HepG2 (cell line): ENCODE results near the gene LPAR4. TPM values are rescaled to one million over a fixed set of nuclear protein-coding genes. Genes with fewer than 3 reads are reported as not detected.

Source experiments
- DMAP1 ChIP-seq: IDR thresholded peaks from 2 replicates; pipeline ENCODE4 v1.6.1; 2016
- GPN1 ChIP-seq: sonication (generic); formaldehyde crosslinking; IDR thresholded peaks from 2 replicates; pipeline ENCODE4 v1.5.1; 2020; ENCODE audit warnings: missing genetic modification reagents, borderline replicate concordance
- JUND ChIP-seq: sonication (generic); formaldehyde crosslinking; IDR thresholded peaks from 2 replicates; pipeline ENCODE4 v1.8.0; 2022; ENCODE audit warnings: mild to moderate bottlenecking, missing genetic modification reagents
- MED1 ChIP-seq: sonication (generic); formaldehyde crosslinking; IDR thresholded peaks from 2 replicates; pipeline ENCODE4 v1.4.0; 2020; ENCODE audit warnings: missing genetic modification reagents
- STAG1 ChIP-seq: sonication (generic); formaldehyde crosslinking; IDR thresholded peaks from 2 replicates; pipeline ENCODE4 v1.4.0; 2020; ENCODE audit warnings: missing genetic modification reagents
- TARDBP ChIP-seq: sonication (generic); formaldehyde crosslinking; IDR thresholded peaks from 2 replicates; pipeline ENCODE4 v1.8.0; 2022; ENCODE audit warnings: mild to moderate bottlenecking, missing genetic modification reagents
- ZFP36L2 ChIP-seq: sonication (generic); formaldehyde crosslinking; IDR thresholded peaks from 2 replicates; pipeline ENCODE4 v1.4.0; 2020; ENCODE audit warnings: missing genetic modification reagents
- ZNF207 ChIP-seq: fragments of 450-650 bp; IDR thresholded peaks from 2 replicates; pipeline ENCODE4 v1.6.1; 2016; ENCODE audit warnings: antibody characterized with exemption, borderline replicate concordance
- ZNF543 ChIP-seq: sonication (generic); formaldehyde crosslinking; IDR thresholded peaks from 2 replicates; pipeline ENCODE4 v1.4.0; 2020; ENCODE audit warnings: mild to moderate bottlenecking, missing genetic modification reagents
- ZNF556 ChIP-seq: sonication (generic); formaldehyde crosslinking; IDR thresholded peaks from 2 replicates; pipeline ENCODE4 v1.4.0; 2020; ENCODE audit warnings: mild to moderate bottlenecking, missing genetic modification reagents, borderline replicate concordance
- ZNF629 ChIP-seq: sonication (generic); formaldehyde crosslinking; conservative IDR thresholded peaks from 2 replicates; pipeline ENCODE4 v1.5.0; 2020; ENCODE audit warnings: missing genetic modification reagents
- polyA plus RNA-seq, 8 experiments: library from polyadenylated mRNA; depleted of rRNA in 3 of 8; stranded (reverse) in 7 of 8; unstranded in 1 of 8; fragments of >200 nt; fragmentation: Illumina TruSeq in 4 of 8; extraction: Trizol in 4 of 8; gene quantifications; 2 replicates each; pipeline versions ENCODE4 v1.2.1 to v1.2.3, GENCODE V29; 2011 to 2016; ENCODE audit warnings: low read depth in 4 of 8, missing spikeins in 1 of 8, mixed read lengths in 1 of 8; ENCODE audit not compliant: insufficient read depth in 1 of 8
- total RNA-seq, 5 experiments: library from RNA; depleted of rRNA; stranded (reverse); fragments of >200 nt; fragmentation: Illumina TruSeq; extraction: Trizol; gene quantifications; 2 replicates each; pipeline ENCODE4 v1.2.3, GENCODE V29; 2016; ENCODE audit warnings: low read depth in 1 of 5
- TF ChIP-seq, protein P1 (sequence below): sonication (generic); formaldehyde crosslinking; IDR thresholded peaks from 2 replicates; pipeline ENCODE4 v1.4.0; 2020; ENCODE audit warnings: mild to moderate bottlenecking, missing genetic modification reagents
- TF ChIP-seq, protein P2 (sequence below): sonication (generic); formaldehyde crosslinking; IDR thresholded peaks from 2 replicates; pipeline ENCODE4 v1.4.0; 2020; ENCODE audit warnings: missing genetic modification reagents
- TF ChIP-seq, protein P3 (sequence below): sonication (generic); formaldehyde crosslinking; IDR thresholded peaks from 2 replicates; pipeline ENCODE4 v1.5.1; 2020; ENCODE audit warnings: missing genetic modification reagents, mild to moderate bottlenecking, borderline replicate concordance
- TF ChIP-seq, protein P4 (sequence below): sonication (generic); formaldehyde crosslinking; IDR thresholded peaks from 2 replicates; pipeline ENCODE4 v1.4.0; 2020; ENCODE audit warnings: mild to moderate bottlenecking, missing genetic modification reagents
- TF ChIP-seq, protein P5 (sequence below): sonication (generic); formaldehyde crosslinking; IDR thresholded peaks from 2 replicates; pipeline ENCODE4 v1.5.0; 2020; ENCODE audit warnings: mild to moderate bottlenecking, missing genetic modification reagents, moderate library complexity
- TF ChIP-seq, protein P6 (sequence below): sonication (generic); formaldehyde crosslinking; IDR thresholded peaks from 2 replicates; pipeline ENCODE4 v1.5.0; 2020; ENCODE audit warnings: missing genetic modification reagents
- TF ChIP-seq, protein P7 (sequence below), 2 experiments: sonication (generic) in 1 of 2; formaldehyde crosslinking in 1 of 2; IDR thresholded peaks; 2 replicates each; pipeline versions ENCODE4 v1.4.0 to v1.6.1; 2016 to 2020; ENCODE audit warnings: borderline replicate concordance in 1 of 2, low read depth in 1 of 2, mild to moderate bottlenecking in 1 of 2, missing genetic modification reagents in 1 of 2

The LPAR4 gene
- total and polyA plus RNA-seq, 2 of the 13 experiments (the other 11 are each of a cell fraction or from before 2014, with no cell fraction given): not detected

DNA sequence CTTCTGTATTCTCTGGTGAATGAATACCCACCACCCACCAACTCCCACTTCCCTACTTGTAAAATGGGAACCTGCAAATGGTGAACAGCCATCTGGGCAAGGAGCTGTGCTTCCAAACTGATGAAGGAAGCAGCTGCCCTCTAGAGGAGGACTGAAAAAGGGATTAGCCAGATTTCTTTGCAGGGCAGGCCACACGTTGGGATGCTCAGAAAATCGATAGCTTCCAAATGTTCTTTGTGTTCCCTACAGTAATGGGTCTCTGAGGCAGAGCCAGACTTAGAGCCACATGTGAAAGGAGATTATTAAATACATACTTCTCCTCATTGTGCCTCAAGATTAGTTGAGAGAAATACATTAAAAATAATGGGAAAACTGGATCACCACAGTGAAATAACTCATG is 39.3 kb upstream of the LPAR4 start (continued):
- TF ChIP-seq, protein P1, sequence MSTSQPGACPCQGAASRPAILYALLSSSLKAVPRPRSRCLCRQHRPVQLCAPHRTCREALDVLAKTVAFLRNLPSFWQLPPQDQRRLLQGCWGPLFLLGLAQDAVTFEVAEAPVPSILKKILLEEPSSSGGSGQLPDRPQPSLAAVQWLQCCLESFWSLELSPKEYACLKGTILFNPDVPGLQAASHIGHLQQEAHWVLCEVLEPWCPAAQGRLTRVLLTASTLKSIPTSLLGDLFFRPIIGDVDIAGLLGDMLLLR: no peak
- TF ChIP-seq, protein P2, sequence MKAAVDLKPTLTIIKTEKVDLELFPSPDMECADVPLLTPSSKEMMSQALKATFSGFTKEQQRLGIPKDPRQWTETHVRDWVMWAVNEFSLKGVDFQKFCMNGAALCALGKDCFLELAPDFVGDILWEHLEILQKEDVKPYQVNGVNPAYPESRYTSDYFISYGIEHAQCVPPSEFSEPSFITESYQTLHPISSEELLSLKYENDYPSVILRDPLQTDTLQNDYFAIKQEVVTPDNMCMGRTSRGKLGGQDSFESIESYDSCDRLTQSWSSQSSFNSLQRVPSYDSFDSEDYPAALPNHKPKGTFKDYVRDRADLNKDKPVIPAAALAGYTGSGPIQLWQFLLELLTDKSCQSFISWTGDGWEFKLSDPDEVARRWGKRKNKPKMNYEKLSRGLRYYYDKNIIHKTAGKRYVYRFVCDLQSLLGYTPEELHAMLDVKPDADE (CRISPR knock-in tag): no peak
- TF ChIP-seq ZNF629 (CRISPR knock-in tag) (no peak), GPN1 (no peak), ZFP36L2 (CRISPR knock-in tag) (no peak), DMAP1 (CRISPR knock-in tag) (no peak), JUND (CRISPR knock-in tag) (no peak), ZNF556 (CRISPR knock-in tag) (no peak), ZNF543 (no peak), TARDBP (CRISPR knock-in tag) (no peak), STAG1 (CRISPR knock-in tag) (peak; percentile 64), MED1 (CRISPR knock-in tag) (no peak), ZNF207 (no peak)
- TF ChIP-seq, protein P3, sequence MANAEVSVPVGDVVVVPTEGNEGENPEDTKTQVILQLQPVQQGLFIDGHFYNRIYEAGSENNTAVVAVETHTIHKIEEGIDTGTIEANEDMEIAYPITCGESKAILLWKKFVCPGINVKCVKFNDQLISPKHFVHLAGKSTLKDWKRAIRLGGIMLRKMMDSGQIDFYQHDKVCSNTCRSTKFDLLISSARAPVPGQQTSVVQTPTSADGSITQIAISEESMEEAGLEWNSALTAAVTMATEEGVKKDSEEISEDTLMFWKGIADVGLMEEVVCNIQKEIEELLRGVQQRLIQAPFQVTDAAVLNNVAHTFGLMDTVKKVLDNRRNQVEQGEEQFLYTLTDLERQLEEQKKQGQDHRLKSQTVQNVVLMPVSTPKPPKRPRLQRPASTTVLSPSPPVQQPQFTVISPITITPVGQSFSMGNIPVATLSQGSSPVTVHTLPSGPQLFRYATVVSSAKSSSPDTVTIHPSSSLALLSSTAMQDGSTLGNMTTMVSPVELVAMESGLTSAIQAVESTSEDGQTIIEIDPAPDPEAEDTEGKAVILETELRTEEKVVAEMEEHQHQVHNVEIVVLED (CRISPR knock-in tag): no peak
- TF ChIP-seq, protein P4, sequence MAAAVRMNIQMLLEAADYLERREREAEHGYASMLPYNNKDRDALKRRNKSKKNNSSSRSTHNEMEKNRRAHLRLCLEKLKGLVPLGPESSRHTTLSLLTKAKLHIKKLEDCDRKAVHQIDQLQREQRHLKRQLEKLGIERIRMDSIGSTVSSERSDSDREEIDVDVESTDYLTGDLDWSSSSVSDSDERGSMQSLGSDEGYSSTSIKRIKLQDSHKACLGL: no peak
- TF ChIP-seq, protein P5, sequence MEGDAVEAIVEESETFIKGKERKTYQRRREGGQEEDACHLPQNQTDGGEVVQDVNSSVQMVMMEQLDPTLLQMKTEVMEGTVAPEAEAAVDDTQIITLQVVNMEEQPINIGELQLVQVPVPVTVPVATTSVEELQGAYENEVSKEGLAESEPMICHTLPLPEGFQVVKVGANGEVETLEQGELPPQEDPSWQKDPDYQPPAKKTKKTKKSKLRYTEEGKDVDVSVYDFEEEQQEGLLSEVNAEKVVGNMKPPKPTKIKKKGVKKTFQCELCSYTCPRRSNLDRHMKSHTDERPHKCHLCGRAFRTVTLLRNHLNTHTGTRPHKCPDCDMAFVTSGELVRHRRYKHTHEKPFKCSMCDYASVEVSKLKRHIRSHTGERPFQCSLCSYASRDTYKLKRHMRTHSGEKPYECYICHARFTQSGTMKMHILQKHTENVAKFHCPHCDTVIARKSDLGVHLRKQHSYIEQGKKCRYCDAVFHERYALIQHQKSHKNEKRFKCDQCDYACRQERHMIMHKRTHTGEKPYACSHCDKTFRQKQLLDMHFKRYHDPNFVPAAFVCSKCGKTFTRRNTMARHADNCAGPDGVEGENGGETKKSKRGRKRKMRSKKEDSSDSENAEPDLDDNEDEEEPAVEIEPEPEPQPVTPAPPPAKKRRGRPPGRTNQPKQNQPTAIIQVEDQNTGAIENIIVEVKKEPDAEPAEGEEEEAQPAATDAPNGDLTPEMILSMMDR: peak; percentile 58
- TF ChIP-seq, protein P6, sequence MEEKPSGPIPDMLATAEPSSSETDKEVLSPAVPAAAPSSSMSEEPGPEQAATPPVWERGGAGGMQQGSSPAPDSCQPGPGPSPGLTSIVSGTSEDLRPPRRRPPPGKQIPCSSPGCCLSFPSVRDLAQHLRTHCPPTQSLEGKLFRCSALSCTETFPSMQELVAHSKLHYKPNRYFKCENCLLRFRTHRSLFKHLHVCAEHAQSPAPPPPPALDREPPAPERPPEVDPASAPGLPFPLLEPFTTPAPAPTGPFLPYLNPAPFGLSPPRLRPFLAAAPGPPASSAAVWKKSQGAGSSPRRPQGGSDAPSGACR (CRISPR knock-in tag): no peak
- TF ChIP-seq, protein P7, sequence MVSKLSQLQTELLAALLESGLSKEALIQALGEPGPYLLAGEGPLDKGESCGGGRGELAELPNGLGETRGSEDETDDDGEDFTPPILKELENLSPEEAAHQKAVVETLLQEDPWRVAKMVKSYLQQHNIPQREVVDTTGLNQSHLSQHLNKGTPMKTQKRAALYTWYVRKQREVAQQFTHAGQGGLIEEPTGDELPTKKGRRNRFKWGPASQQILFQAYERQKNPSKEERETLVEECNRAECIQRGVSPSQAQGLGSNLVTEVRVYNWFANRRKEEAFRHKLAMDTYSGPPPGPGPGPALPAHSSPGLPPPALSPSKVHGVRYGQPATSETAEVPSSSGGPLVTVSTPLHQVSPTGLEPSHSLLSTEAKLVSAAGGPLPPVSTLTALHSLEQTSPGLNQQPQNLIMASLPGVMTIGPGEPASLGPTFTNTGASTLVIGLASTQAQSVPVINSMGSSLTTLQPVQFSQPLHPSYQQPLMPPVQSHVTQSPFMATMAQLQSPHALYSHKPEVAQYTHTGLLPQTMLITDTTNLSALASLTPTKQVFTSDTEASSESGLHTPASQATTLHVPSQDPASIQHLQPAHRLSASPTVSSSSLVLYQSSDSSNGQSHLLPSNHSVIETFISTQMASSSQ (IDR thresholded peaks at IDR 0.05; ENCODE audit: low read depth): no peak
- TF ChIP-seq, protein P7 (CRISPR knock-in tag; IDR thresholded peaks at IDR 0.05; ENCODE audit: borderline replicate concordance): no peak
- TF ChIP-seq, all 625 proteins: peak for 4
